ENCODE measurements around the gene LAMC3.

LAMC3 gene

DNA sequence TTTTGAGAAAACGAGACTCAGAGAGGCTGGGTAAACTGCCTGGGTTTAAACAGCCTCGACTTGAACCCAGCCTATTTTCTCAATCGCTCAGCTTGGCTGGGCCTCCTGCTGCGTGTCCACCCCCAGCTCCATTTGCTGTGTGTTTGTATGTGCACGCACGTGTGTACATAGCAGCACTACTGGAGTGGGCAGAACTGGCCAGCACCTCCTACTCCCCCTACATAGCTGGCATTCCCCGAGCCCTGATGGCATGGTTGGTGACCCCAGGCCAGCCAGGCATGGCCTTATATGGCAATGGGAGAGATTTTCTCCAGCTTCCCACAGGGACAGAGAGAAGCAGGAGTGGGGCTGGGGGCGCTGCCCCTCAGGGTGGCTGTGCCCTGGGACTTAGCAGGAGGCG is 91.5 kb downstream of the LAMC3 start:
- TF ChIP-seq ELF4 (IDR thresholded peaks at IDR 0.05), result no peak
- TF ChIP-seq FOXA1 (IDR thresholded peaks at IDR 0.05), result no peak
- no peak for TF ChIP-seq PKNOX1 (IDR thresholded peaks at IDR 0.05)
- no peak for TF ChIP-seq ZNF384 (IDR thresholded peaks at IDR 0.05)
- no peak for TF ChIP-seq FOXM1 (IDR thresholded peaks at IDR 0.05; ENCODE audit: borderline replicate concordance)
- TF ChIP-seq NFRKB (IDR thresholded peaks at IDR 0.05), result no peak
- no peak for DNase-seq (ENCODE audit: extremely low spot score)
- ChIA-PET POLR2A (no interaction called here), CTCF (interaction anchor here (0.7 kb wide), 1 partner anchor 537 kb away, joined by 3 read pairs; no protein-coding TSS in a partner anchor)

DNA sequence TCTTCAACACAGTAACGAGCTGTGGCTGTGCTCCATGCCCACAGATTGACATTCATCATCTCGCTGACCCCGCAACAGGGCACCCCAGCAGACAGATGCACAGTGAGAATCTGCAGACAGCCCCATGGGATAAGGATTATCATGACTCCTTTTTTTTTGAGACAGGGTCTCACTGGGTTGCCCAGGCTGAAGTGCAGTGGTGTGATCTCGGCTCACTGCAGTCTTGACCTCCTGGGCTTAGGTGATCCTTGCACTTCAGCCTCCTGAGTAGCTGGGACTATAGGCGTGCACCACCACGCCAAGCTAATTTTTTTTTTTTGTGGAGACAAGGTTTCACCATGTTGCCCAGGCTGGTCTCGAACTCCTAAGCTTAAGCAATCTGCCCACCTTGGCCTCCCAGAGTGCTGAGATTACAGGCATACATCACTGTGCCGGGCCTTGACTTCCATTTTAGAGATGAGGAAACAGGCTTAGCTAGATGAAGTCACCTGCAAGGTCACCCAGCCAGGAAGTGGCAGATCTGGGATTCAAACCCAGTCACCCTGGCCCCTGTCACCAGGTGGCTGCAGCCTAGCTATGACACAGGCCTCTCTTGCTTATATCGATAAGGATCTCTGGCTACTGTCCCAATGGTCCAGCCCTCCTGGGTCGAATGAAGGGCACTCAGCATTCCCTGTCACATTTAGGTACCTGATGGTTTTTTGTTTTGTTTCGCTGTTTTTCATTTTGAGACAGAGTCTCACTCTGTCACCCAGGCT is 92.4 kb downstream of the LAMC3 start:
- TF ChIP-seq ELF4 (IDR thresholded peaks at IDR 0.05) (no peak), PKNOX1 (IDR thresholded peaks at IDR 0.05) (no peak), BHLHE40 (IDR thresholded peaks at IDR 0.05; ENCODE audit: borderline replicate concordance) (no peak), FOXK2 (IDR thresholded peaks at IDR 0.05) (no peak), TARDBP (IDR thresholded peaks at IDR 0.05) (no peak), HDGF (IDR thresholded peaks at IDR 0.05; ENCODE audit: borderline replicate concordance) (no peak), CTBP1 (IDR thresholded peaks at IDR 0.05; ENCODE audit: borderline replicate concordance) (no peak), FOXM1 (IDR thresholded peaks at IDR 0.05; ENCODE audit: borderline replicate concordance) (no peak), NFRKB (IDR thresholded peaks at IDR 0.05) (no peak), FOXA1 (IDR thresholded peaks at IDR 0.05) (no peak), SUZ12 (IDR thresholded peaks at IDR 0.05) (no peak), L3MBTL2 (conservative IDR thresholded peaks at IDR 0.05) (no peak), SP1 (IDR thresholded peaks at IDR 0.05) (no peak), ARNT (IDR thresholded peaks at IDR 0.05) (no peak), LEF1 (IDR thresholded peaks at IDR 0.05; ENCODE audit: borderline replicate concordance) (no peak), ZNF384 (IDR thresholded peaks at IDR 0.05) (no peak)
- CTCF ChIA-PET, result interaction anchor here (0.5 kb wide), 1 partner anchor 411 kb away, joined by 3 read pairs; no protein-coding TSS in a partner anchor
- POLR2A ChIA-PET, result no interaction called here

DNA sequence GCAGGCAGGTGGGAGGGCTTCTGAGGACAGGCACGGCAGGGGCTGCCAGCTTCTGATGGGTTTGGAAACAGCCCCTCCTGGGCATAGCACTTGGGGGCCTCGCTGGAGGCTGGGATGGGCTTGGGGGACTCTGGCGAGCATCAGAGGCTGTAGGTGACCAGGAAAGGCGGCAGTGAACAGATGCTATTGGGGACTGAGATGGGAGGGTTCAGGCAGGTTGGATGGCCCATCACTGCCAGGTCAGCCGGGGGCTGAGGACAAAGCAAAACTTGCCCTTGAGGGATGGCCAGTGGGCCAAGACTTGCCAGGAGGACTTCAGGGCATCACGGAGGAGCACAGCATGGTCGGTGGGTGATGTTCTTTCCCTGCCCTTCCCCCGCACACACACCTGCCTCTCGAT is 94.0 kb downstream of the LAMC3 start:
- DNase-seq (ENCODE audit: extremely low spot score), result no peak
- POLR2A ChIA-PET, result no interaction called here
- CTCF ChIA-PET, result no interaction called here
- no peak for TF ChIP-seq HDGF (IDR thresholded peaks at IDR 0.05; ENCODE audit: borderline replicate concordance)
- no peak for TF ChIP-seq ZNF384 (IDR thresholded peaks at IDR 0.05)
- no peak for TF ChIP-seq NFRKB (IDR thresholded peaks at IDR 0.05)
- no peak for TF ChIP-seq SUZ12 (IDR thresholded peaks at IDR 0.05)
- no peak for TF ChIP-seq CTBP1 (IDR thresholded peaks at IDR 0.05; ENCODE audit: borderline replicate concordance)
- no peak for TF ChIP-seq FOXA1 (IDR thresholded peaks at IDR 0.05)
- no peak for TF ChIP-seq FOXK2 (IDR thresholded peaks at IDR 0.05)
- no peak for TF ChIP-seq LEF1 (IDR thresholded peaks at IDR 0.05; ENCODE audit: borderline replicate concordance)
- no peak for TF ChIP-seq PKNOX1 (IDR thresholded peaks at IDR 0.05)
- TF ChIP-seq SP1 (IDR thresholded peaks at IDR 0.05), result no peak
- no peak for TF ChIP-seq ARNT (IDR thresholded peaks at IDR 0.05)
- TF ChIP-seq L3MBTL2 (conservative IDR thresholded peaks at IDR 0.05), result no peak
- no peak for TF ChIP-seq FOXM1 (IDR thresholded peaks at IDR 0.05; ENCODE audit: borderline replicate concordance)
- no peak for TF ChIP-seq ELF4 (IDR thresholded peaks at IDR 0.05)
- TF ChIP-seq BHLHE40 (IDR thresholded peaks at IDR 0.05; ENCODE audit: borderline replicate concordance), result no peak
- TF ChIP-seq TARDBP (IDR thresholded peaks at IDR 0.05), result no peak

More for the DNA sequence above, 92.4 kb downstream of the LAMC3 start:
- no peak for DNase-seq (ENCODE audit: extremely low spot score)

GRCh38 chr9:131103535-131103934 is 94.6 kb downstream of the LAMC3 start:
- no peak for DNase-seq (ENCODE audit: extremely low spot score)
- TF ChIP-seq ELF4 (IDR thresholded peaks at IDR 0.05) (no peak), NFRKB (IDR thresholded peaks at IDR 0.05) (no peak), L3MBTL2 (conservative IDR thresholded peaks at IDR 0.05) (no peak), SP1 (IDR thresholded peaks at IDR 0.05) (no peak), TARDBP (IDR thresholded peaks at IDR 0.05) (no peak), BHLHE40 (IDR thresholded peaks at IDR 0.05; ENCODE audit: borderline replicate concordance) (no peak), ARNT (IDR thresholded peaks at IDR 0.05) (no peak), FOXM1 (IDR thresholded peaks at IDR 0.05; ENCODE audit: borderline replicate concordance) (no peak), HDGF (IDR thresholded peaks at IDR 0.05; ENCODE audit: borderline replicate concordance) (no peak), FOXA1 (IDR thresholded peaks at IDR 0.05) (no peak), FOXK2 (IDR thresholded peaks at IDR 0.05) (no peak), SUZ12 (IDR thresholded peaks at IDR 0.05) (no peak)
- CTCF ChIA-PET, result no interaction called here
- POLR2A ChIA-PET, result no interaction called here

- no peak for DNase-seq (ENCODE audit: extremely low spot score)
- CTCF ChIA-PET, result no interaction called here
- TF ChIP-seq BHLHE40 (IDR thresholded peaks at IDR 0.05; ENCODE audit: borderline replicate concordance) (no peak), ZNF384 (IDR thresholded peaks at IDR 0.05) (no peak), FOXK2 (IDR thresholded peaks at IDR 0.05) (no peak), HDGF (IDR thresholded peaks at IDR 0.05; ENCODE audit: borderline replicate concordance) (no peak), FOXM1 (IDR thresholded peaks at IDR 0.05; ENCODE audit: borderline replicate concordance) (no peak), LEF1 (IDR thresholded peaks at IDR 0.05; ENCODE audit: borderline replicate concordance) (no peak), SP1 (IDR thresholded peaks at IDR 0.05) (no peak), L3MBTL2 (conservative IDR thresholded peaks at IDR 0.05) (no peak), FOXA1 (IDR thresholded peaks at IDR 0.05) (no peak)
- POLR2A ChIA-PET, result no interaction called here
Observed at GRCh38 chr9:131104016-131104740, 95.2 kb downstream of the LAMC3 start.

Data from HEK293T (cell line).